Chondrocyte (in vitro differentiated cells): ENCODE results near the gene SRCAP. TPM values are rescaled to one million over a fixed set of nuclear protein-coding genes. Genes with fewer than 3 reads are reported as not detected.

Source experiments
- DNase-seq: peaks from one replicate; pipeline ENCODE4 v3.0.0; 2021; ENCODE audit warnings: mixed read lengths, low spot score
- H3K27ac Mint-ChIP-seq: one replicate; pipeline ENCODE4 v1.8.0; 2021; ENCODE audit warnings: mild to moderate bottlenecking, moderate library complexity, mixed read lengths; ENCODE audit not compliant: unreplicated experiment
- H3K27me3 Mint-ChIP-seq: 2 replicates; pipeline ENCODE4 v1.8.0; 2021; ENCODE audit warnings: low read depth, mixed read lengths
- H3K36me3 Mint-ChIP-seq: 2 replicates; pipeline ENCODE4 v1.8.0; 2021; ENCODE audit warnings: low read depth, mixed read lengths
- H3K4me1 Mint-ChIP-seq: 2 replicates; pipeline ENCODE4 v1.8.0; 2021; ENCODE audit warnings: low read depth, mild to moderate bottlenecking, mixed read lengths
- H3K4me3 Mint-ChIP-seq: one replicate; pipeline ENCODE4 v1.8.0; 2021; ENCODE audit warnings: mild to moderate bottlenecking, moderate library complexity, mixed read lengths; ENCODE audit not compliant: unreplicated experiment
- H3K9me3 Mint-ChIP-seq: 2 replicates; pipeline ENCODE4 v1.8.0; 2021; ENCODE audit warnings: low read depth, mixed read lengths
- CTCF ChIP-seq: fragments of 200-600 bp; sonication (generic); IDR thresholded peaks from 2 replicates; pipeline ENCODE4 v1.5.0; 2021; ENCODE audit warnings: antibody characterized with exemption, mild to moderate bottlenecking, moderate library complexity
- total RNA-seq: library from RNA; stranded (reverse); gene quantifications from 3 replicates; pipeline ENCODE4 v1.2.1, GENCODE V29; 2021

Gene SRCAP
- total RNA-seq, 1 donor from 2014 or later = 49.2 TPM

GRCh38 chr16:30669026-30669902, 29.7 kb upstream of the SRCAP start:
- no peak for TF ChIP-seq CTCF
- Mint-ChIP-seq H3K9me3 (no peaks in the 10 kb centered on the region), H3K4me3 (no peak overlapping the region), H3K4me1 (no peaks in the 10 kb centered on the region), H3K27ac (no peak overlapping the region), H3K36me3 (peaks cover 25% of the 10 kb centered on the region), H3K27me3 (no peaks in the 10 kb centered on the region)
- no peak for DNase-seq

GRCh38 chr16:30669903-30670824, 28.8 kb upstream of the SRCAP start:
- Mint-ChIP-seq H3K36me3 (peaks cover 22% of the 10 kb centered on the region), H3K4me1 (no peaks in the 10 kb centered on the region)
- peak; percentile 19 for TF ChIP-seq CTCF

DNA sequence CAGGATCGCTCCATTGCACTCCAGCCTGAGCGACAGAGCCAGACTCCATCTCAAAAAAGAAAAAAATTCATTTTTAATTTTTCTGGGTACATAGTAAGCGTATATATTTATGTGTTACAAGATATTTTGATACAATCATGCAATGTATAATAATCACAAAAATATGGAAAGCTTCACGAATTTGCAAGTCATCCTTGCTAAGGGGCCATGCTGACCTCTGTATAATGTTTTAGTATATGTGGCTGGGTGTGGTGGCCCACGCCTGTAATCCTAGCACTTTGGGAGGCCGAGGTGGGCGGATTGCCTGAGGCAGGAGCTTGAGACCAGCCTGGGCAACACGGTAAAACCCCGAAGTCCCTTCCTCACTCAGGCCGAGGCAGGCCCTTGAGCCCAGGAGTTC, 23.8 kb upstream of the SRCAP start:
- TF ChIP-seq CTCF = no peak
- Mint-ChIP-seq H3K4me3 (no peak overlapping the region), H3K4me1 (no peaks in the 10 kb centered on the region), H3K9me3 (no peaks in the 10 kb centered on the region), H3K36me3 (peaks cover 5% of the 10 kb centered on the region), H3K27me3 (no peaks in the 10 kb centered on the region), H3K27ac (no peak overlapping the region)
- no peak for DNase-seq

More at GRCh38 chr16:30669903-30670824, 28.8 kb upstream of the SRCAP start:
- Mint-ChIP-seq H3K9me3 (no peaks in the 10 kb centered on the region), H3K27ac (no peak overlapping the region), H3K27me3 (no peaks in the 10 kb centered on the region), H3K4me3 (no peak overlapping the region)
- no peak for DNase-seq

DNA sequence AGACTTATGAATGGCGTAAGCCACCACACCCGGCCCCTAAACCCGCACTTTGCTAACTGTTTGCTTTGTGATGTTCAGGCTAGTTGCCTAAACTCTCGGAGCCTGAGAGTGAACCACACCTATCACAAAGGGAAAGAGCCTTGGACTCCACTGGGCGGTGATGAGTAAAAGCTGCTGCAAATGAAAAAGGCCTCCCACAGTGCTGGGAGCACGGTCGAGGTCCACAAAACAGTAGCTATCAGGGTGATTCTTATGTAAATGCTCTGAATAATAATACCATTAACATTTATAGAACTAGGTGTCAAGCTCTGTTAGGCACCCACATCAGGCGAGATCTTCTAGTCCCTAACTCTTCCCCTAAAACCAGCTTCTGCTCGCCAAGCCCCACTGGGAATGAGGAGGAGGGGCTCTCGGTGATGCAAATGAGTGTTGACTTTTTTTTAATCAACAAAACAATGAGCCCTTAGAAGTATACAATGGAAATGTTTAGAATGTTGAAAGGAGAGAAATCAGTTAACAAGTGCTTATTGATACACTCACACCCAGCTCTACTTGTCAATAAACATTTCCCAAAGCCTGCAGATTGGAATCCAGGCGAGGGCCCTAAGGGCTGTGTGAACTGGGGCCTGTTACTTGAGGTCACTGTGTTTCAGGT, 20.9 kb upstream of the SRCAP start:
- Mint-ChIP-seq H3K4me1 (no peaks in the 10 kb centered on the region), H3K27me3 (no peaks in the 10 kb centered on the region), H3K4me3 (no peak overlapping the region), H3K36me3 (no peaks in the 10 kb centered on the region), H3K9me3 (no peaks in the 10 kb centered on the region), H3K27ac (no peak overlapping the region)
- no peak for DNase-seq
- TF ChIP-seq CTCF = no peak

- no peaks in the 10 kb centered on the region for H3K27me3 Mint-ChIP-seq
Measured at GRCh38 chr16:30678586-30678970, 20.4 kb upstream of the SRCAP start.

More at GRCh38 chr16:30678586-30678970, 20.4 kb upstream of the SRCAP start:
- Mint-ChIP-seq H3K4me1 (no peaks in the 10 kb centered on the region), H3K36me3 (no peaks in the 10 kb centered on the region), H3K9me3 (no peaks in the 10 kb centered on the region), H3K4me3 (no peak overlapping the region), H3K27ac (no peak overlapping the region)
- no peak for DNase-seq
- TF ChIP-seq CTCF = no peak
